Muscle of arm (tissue), 14 donors: ENCODE measurements around the gene ZCCHC2. TPM values are rescaled to one million over a fixed set of nuclear protein-coding genes. Genes with fewer than 3 reads are reported as not detected.

Experiments used
- DNase-seq: peaks from one replicate; pipeline ENCODE4 v3.0.0-alpha.2; 2013
- long read RNA-seq, 11 donors: transcript quantifications; one replicate each; lab custom pipeline, GENCODE V29; 2026
- polyA plus RNA-seq, 12 donors: library from polyadenylated mRNA; unstranded; fragments of 120-200 nt; gene quantifications; one replicate each; pipeline ENCODE4 v1.2.1, GENCODE V29; 2013; ENCODE audit not compliant: insufficient read length in 12 of 12

Gene ZCCHC2
- 10 to 100 TPM in 4 of 12 donors, 1 to 10 TPM in 7, not detected in 1; 8.0 to 19.9 (median 9.7) TPM for polyA plus RNA-seq
- long read RNA-seq, donor 1, partial matches to known transcripts = 5 of 6 reads
- long read RNA-seq, donor 1, other reads (novel, unspliced or antisense) = 0 of 6 reads
- long read RNA-seq, donor 2 = 0 reads
- long read RNA-seq, donor 3 = 0 reads
- long read RNA-seq, donor 4 = 0 reads
- long read RNA-seq, donor 5, partial matches to known transcripts = 0 of 1 reads
- long read RNA-seq, donor 5, other reads (novel, unspliced or antisense) = 0 of 1 reads
- long read RNA-seq, donor 6 = 0 reads
- long read RNA-seq, donor 7 = 0 reads
- long read RNA-seq, donor 8 = 0 reads
- long read RNA-seq, donor 9 = 0 reads
- long read RNA-seq, donor 10, partial matches to known transcripts = 0 of 2 reads
- long read RNA-seq, donor 10, other reads (novel, unspliced or antisense) = 0 of 2 reads
- long read RNA-seq, donor 11, partial matches to known transcripts = 0 of 1 reads
- long read RNA-seq, donor 11, other reads (novel, unspliced or antisense) = 0 of 1 reads

DNA sequence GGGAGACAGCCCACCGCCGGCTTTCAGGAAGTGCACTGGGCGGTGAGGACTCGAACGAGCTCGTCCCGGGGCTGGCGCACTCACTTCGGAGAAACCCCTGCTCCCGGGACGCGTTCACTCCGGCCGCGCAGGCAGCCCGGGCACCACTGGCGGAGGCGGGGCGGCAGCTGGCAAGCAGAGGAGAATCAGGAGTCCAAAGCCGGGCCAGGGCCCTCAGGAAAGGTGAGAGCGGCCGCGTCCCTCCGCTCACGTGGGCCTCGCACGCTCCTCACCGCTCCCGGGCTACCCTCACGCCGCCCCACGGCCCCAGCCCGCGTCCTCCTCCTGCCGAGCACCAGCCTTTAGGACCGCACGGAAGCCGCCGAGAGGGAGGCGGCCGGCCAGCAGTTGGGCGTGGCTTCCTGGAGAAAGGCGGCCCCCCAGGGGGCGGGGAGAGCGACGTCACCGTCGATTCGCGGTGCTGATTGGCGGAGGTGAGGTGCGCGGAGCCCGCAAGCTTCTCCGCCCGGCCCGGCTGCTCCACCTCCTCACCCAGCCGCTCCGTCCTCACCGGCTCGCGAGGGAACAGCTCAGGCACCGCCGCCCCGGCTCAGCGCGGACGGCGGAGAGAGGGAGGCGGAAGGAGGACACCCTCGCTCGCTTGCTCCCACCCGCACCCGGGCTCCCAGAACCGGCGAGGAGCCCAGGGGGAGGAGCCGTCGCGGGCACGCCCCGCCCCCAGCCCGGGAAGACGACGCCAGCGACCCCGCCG, at the start of gene ZCCHC2:
Gene ZCCHC2 (plus strand): TSS at position 522 of the 751 bp plus-strand sequence. CDS start 400 bp downstream, outside the sequence.
- DNase-seq = peak; percentile 99

- no peak for DNase-seq
Observed at GRCh38 chr18:62479574-62479973, 43.3 kb upstream of the ZCCHC2 start.

- DNase-seq = no peak
Observed at GRCh38 chr18:62480927-62481326, 41.9 kb upstream of the ZCCHC2 start.

DNA sequence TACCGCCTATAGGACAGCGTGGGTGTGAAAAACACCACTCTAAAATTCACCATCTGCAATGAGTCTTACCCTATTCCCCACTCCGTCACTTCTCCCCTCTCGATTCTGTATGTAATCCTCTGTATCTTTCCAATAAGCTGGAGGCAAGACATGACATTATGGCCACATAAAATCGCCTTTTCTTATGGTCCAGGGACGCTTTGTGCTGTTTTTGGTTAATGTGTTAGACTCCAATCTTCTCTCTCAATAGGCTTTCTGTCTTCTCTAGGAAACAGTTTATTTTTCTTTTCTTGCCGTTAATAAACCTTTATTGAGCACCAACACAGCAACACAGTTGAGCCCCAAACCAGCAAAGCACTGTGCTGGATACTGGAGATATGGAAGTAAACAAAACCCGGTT, 37.9 kb upstream of the ZCCHC2 start:
- no peak for DNase-seq

GRCh38 chr18:62485684-62486083, 37.1 kb upstream of the ZCCHC2 start:
- DNase-seq = no peak

GRCh38 chr18:62486290-62486964, 36.4 kb upstream of the ZCCHC2 start:
- no peak for DNase-seq

GRCh38 chr18:62487161-62487560, 35.7 kb upstream of the ZCCHC2 start:
- DNase-seq = no peak

GRCh38 chr18:62490967-62491695, 31.7 kb upstream of the ZCCHC2 start:
- DNase-seq = no peak

DNA sequence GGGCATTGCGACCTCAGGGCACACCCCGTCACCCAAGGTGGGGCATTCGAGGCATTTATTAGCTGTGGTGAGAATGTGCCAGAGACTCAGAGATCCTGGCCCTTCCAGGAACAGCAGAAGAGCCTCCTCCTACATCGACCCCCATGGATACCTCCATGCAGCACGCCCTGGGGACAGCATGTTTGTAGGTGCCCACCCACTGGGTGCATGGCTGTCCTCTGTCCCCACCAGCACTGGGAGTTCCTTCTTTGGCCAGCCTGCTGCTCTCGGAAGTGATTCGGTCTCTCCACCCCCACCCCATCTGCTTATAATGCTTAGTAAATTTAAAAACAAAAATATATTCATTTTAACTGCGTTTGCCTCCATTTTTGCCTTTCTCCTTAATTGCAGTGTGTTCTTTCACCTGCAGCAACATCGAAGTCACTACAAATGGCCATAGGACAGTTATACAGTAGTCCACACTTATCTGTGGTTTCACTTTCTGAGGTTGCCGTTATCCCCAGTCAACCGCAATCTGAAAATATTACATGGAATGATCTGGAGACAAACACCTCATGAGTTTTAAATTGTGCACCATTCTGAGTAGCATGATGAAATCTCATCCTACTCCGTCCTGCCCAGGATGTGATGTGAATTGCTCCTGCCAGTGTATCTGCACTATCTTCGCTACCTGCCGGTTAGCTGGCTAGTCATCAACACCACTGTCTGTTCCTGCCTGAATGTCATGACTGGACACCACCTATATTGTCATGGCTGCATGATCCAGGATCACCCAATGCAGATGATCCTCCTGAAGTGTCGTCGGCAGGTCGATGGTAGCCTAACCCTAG, 29.6 kb upstream of the ZCCHC2 start:
- no peak for DNase-seq

DNA sequence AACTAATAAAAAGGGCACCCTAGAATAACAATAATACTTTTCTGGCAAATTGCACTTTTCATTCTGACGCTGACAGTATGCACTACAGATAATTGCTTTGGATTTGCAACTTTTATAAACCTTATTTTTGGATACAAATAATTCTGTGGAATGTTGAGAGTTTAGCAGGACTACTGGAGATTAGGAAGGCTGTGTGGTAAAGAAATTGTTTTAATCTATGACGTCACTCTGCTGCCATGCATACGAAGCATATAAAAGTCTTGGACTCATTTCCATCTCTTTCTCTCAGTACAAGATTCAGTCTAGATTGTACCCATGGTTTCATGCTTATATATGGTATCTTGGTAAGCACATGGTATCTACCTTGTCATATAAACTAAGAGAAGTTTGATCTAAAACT, 28.1 kb upstream of the ZCCHC2 start:
- DNase-seq = no peak

- no peak for DNase-seq
Observed at GRCh38 chr18:62496262-62496661, 26.6 kb upstream of the ZCCHC2 start.

DNA sequence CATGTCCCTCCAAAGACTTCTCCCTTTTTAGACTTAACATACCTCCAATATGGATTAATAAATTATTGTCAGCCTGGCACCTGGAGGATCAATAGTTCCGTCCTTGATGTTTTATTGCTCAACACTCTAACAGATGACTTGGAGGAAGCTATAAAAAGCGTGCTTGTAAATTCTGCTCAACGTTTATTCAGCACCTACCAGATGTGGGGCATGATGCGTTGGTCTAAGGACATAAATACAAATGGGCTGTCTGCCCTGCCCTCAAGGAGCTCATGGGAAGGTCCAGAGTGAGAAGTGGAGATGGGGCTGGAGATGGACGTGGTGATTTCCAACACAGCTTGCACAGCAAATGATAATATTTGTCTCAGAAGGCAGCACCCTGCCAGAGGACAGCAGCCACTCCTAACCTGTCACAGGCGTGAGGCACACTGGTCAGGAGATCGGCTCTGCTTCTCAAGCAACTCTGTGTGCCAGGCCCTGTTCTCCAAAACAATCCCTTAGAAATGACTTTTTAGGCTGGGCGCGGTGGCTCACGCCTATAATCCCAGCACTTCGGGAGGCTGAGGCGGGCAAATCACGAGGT, 25.5 kb upstream of the ZCCHC2 start:
- no peak for DNase-seq

DNA sequence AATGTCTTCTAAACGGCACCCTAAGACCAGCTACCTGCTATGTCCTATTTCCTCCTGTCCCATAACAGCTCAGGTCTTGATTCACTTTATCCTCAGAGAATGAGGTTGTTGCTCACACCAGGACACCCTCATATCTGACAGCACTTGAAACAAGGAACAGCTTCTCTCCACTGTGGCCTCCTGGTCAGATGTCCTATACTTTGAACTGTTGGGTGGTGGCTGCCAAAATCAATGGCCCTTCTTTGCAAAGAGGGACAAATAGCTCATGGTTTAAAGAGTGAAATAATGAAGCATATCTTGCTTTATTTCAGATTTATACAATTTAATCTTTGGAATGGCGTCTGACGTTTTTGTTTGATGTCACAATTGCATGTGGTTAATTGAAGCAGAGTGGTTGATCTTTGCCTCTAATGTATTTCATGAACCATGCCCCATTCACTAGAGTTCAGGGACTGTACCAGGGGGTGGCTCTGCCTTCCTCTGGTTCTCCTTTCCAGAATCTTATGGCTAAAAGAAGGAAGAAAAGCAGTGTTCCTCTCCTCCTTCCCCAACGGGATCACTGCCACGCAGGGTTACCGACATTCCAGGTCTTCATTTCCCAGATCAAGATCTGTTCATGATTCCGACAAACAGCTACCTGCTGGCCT, 24.1 kb upstream of the ZCCHC2 start:
- no peak for DNase-seq

- DNase-seq = no peak
Observed at GRCh38 chr18:62499263-62499650, 23.6 kb upstream of the ZCCHC2 start.

DNA sequence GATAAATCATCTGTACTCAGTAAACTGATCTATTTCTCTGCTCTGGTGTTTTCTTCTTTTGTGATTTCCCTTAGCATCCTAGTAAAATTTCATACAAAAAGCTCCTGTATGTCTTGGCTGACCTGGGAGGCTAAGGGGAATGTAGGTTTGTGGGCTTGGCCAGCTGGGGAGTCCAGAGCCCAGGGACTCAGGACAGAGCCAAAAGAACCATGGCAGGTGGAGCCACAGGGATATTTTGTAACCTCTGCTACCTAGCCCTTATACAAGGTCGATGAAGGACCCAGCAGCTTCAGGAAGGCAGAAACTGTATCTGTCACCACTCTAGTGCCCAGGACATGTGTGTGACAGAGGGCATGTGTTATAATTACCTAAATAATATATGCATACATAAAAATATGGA, 22.7 kb upstream of the ZCCHC2 start:
- DNase-seq = no peak

DNA sequence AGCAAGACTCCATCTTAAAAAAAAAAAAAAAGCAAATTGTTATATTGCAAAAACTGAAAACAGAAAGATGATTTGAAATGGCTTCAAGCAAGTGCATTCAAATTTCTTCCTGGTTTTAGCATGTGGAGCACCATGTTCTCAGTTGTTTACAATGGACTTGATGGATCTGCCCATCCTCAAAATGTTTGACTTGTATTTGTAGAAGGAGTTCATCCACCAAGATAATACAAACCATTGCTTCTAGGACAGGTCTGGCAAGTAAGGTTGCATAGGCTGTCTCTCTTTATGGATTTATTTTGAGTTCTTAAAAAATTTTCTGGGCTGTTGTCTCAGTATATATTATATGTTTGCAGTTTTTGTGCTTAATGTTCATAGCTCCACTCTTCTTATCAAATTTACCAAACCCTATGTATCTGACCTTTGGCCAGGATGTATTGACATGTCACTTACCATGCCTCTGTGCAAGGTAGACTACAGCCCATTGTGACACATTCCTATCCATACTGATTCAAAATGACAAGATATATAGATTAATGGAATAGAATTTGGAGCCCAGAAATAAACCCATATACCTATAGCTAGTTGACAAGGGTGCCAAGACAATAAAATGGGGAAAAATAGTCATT, 21.7 kb upstream of the ZCCHC2 start:
- no peak for DNase-seq

DNA sequence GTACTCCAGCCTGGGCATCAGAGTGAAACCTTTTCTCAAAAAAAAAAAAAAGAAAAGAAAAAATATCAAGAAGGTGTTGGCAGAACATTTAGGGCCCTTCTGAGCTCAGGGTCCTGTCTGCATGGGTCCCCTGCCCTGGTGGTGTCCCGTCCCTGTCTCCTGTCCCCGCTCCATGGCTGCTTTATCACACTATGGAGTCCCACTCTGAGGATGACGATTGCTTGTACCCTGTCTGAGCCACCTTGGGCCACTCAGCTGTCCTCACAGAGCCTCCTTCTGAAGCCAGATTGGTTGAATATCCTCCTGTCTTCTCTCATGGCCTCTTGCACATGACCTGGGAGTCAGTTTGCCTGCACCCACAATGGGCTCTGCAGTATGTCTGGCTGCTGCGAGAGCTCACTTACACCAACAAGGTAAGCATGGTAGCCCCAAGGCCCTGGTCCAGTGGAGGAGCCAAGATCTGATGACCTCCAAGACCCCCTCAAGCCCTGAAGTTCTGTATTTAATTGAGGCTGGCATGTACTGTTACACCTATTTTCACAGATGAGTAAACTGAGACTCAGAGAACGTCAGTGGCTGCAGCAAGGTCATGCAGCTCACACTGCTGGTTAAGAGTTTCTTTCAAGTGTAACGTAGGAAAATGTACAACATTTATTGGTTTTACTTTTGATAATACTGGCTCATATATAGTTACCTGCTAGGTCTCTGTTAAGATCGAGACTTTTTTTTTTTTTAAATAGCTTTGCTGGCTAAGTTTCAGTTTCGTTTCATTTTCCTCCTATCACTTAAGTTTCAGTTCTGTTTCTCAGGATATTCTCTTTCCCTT, 16.9 kb upstream of the ZCCHC2 start:
- DNase-seq = no peak

- DNase-seq = no peak
Observed at GRCh38 chr18:62506495-62507143, 16.2 kb upstream of the ZCCHC2 start.
